NCI-H2029 treated with DMSO at 0.1 percent for 48 hours (cell line): ENCODE measurements around the gene XXYLT1.
A peak's percentile ranks its signal among the peaks of the same experiment; 100 is the strongest.
"Not testable (repeated sequence)": the region's sequence is repeated elsewhere in the genome, so short reads cannot be mapped to it uniquely, and the experiment has no call there.

Experiments
- DNase-seq: peaks from one replicate; lab custom pipeline; 2025; lab: John Stamatoyannopoulos, UW

XXYLT1 gene

GRCh38 chr3:195042743-195043606 is 228.0 kb downstream of the XXYLT1 start:
- DNase-seq = no peak

GRCh38 chr3:195041871-195042742 is 228.9 kb downstream of the XXYLT1 start:
- DNase-seq = no peak

GRCh38 chr3:195040773-195041520 is 230.0 kb downstream of the XXYLT1 start:
- no peak for DNase-seq

GRCh38 chr3:195040094-195040493 is 230.9 kb downstream of the XXYLT1 start:
- DNase-seq = no peak

- DNase-seq = no peak
These were observed 231.6 kb downstream of the XXYLT1 start for GRCh38 chr3:195039180-195039843.

- no peak for DNase-seq
These were observed 232.8 kb downstream of the XXYLT1 start for GRCh38 chr3:195038161-195038560.

GRCh38 chr3:195037586-195037985 is 233.4 kb downstream of the XXYLT1 start:
- not testable (repeated sequence) for DNase-seq

- DNase-seq = no peak
These were observed 234.0 kb downstream of the XXYLT1 start for GRCh38 chr3:195036974-195037373.

- DNase-seq = no peak
These were observed 234.4 kb downstream of the XXYLT1 start for GRCh38 chr3:195036574-195036973.

- no peak for DNase-seq
These were observed 234.8 kb downstream of the XXYLT1 start for GRCh38 chr3:195036203-195036505.

- no peak for DNase-seq
These were observed 235.4 kb downstream of the XXYLT1 start for GRCh38 chr3:195035345-195036202.

- no peak for DNase-seq
These were observed 236.4 kb downstream of the XXYLT1 start for GRCh38 chr3:195034541-195034940.

GRCh38 chr3:195034101-195034500 is 236.9 kb downstream of the XXYLT1 start:
- no peak for DNase-seq

- DNase-seq = no peak
These were observed 237.3 kb downstream of the XXYLT1 start for GRCh38 chr3:195033531-195034091.

- no peak for DNase-seq
These were observed 238.0 kb downstream of the XXYLT1 start for GRCh38 chr3:195032955-195033354.

GRCh38 chr3:195032106-195032759 is 238.7 kb downstream of the XXYLT1 start:
- DNase-seq = peak; percentile 54

GRCh38 chr3:195031574-195032003 is 239.4 kb downstream of the XXYLT1 start:
- DNase-seq = no peak

- no peak for DNase-seq
These were observed 240.1 kb downstream of the XXYLT1 start for GRCh38 chr3:195030791-195031321.

GRCh38 chr3:195028877-195029606 is 241.9 kb downstream of the XXYLT1 start:
- no peak for DNase-seq
